Femur (tissue), 1 donor: Measurements from ENCODE around the gene LHX2.

Experiments used
- DNase-seq: peaks from one replicate; pipeline ENCODE4 v3.0.0-alpha.2; 2017

Gene LHX2

GRCh38 chr9:123999661-124000060, 11.9 kb upstream of the LHX2 start:
- DNase-seq, result no peak

GRCh38 chr9:124000161-124000783, 11.3 kb upstream of the LHX2 start:
- no peak for DNase-seq

GRCh38 chr9:124000784-124001457, 10.6 kb upstream of the LHX2 start:
- no peak for DNase-seq

GRCh38 chr9:124001458-124001799, 10.1 kb upstream of the LHX2 start:
- no peak for DNase-seq

GRCh38 chr9:124001866-124002525, 9.6 kb upstream of the LHX2 start:
- DNase-seq, result no peak

GRCh38 chr9:124003636-124004349, 7.8 kb upstream of the LHX2 start:
- DNase-seq, result no peak

- no peak for DNase-seq
Measured at GRCh38 chr9:124004593-124004992, 7.0 kb upstream of the LHX2 start.

- DNase-seq, result no peak
Measured at GRCh38 chr9:124005029-124005771, 6.4 kb upstream of the LHX2 start.

GRCh38 chr9:124006448-124007361, 4.9 kb upstream of the LHX2 start:
- no peak for DNase-seq

GRCh38 chr9:124007565-124008302, 3.8 kb upstream of the LHX2 start:
- DNase-seq, result no peak

GRCh38 chr9:124008303-124008693, 3.3 kb upstream of the LHX2 start:
- DNase-seq, result no peak

GRCh38 chr9:124008694-124009530, 2.7 kb upstream of the LHX2 start:
- DNase-seq, result no peak

GRCh38 chr9:124009531-124010217, 1.9 kb upstream of the LHX2 start:
- no peak for DNase-seq

- DNase-seq, result no peak
Measured at GRCh38 chr9:124010303-124010664, 1.3 kb upstream of the LHX2 start.

- DNase-seq, result no peak
Measured at GRCh38 chr9:124010665-124011321, 775 bp upstream of the LHX2 start.

GRCh38 chr9:124012368-124013301, 1.1 kb downstream of the LHX2 start:
- DNase-seq, result no peak

- no peak for DNase-seq
Measured at GRCh38 chr9:124013309-124014210, 2.0 kb downstream of the LHX2 start.
